HG02973 (cell line): ENCODE data around the gene C1R.
"Not testable (repeated sequence)": the region's sequence is repeated elsewhere in the genome, so short reads cannot be mapped to it uniquely, and the experiment has no call there.

Experiments used
- ATAC-seq: cut with Tn5 transposase; IDR thresholded peaks from one replicate; pipeline ENCODE4 v1.9.1; 2021; ENCODE audit warnings: moderate library complexity; ENCODE audit not compliant: unreplicated experiment

C1R gene

DNA sequence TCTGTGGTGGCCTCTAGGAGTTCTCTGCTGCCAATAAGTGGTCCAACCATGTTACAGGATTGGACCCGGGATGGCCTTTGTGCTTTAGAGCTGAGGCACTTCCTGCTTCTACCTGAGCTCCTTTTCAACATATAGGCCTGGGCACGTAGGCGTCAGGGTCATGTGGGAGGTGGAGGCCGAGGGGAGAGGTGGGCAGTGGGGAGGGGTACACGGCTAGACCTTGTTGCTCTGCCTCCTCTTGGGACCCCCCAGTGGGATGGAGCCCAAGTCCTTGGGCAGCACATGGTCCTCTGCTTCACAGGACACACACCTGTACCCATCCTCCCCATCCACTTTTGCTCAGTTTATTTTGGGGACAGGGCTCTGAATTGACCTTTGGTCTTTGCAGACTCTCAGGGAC is 29.1 kb upstream of the C1R start:
- ATAC-seq, result no peak

DNA sequence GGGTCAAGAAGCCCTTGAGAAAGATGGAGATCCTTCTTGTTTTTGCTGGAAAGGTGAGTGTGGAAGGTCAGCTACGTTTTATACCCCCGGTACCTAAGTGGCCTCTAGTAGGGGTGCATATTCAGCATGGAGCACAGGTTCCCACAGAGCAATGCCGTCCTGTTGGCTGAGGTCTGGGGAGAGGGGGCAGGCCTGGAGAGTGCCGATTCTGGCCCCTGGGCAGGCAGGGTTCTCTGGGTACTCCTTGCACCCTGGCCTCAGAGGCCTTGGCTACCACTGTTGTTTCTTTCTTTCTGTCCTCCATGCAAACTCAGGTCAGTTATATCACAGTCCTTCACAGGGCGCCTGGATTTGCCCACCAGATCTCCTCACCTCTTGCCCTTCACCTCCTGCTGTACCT is 27.9 kb upstream of the C1R start:
- no peak for ATAC-seq

DNA sequence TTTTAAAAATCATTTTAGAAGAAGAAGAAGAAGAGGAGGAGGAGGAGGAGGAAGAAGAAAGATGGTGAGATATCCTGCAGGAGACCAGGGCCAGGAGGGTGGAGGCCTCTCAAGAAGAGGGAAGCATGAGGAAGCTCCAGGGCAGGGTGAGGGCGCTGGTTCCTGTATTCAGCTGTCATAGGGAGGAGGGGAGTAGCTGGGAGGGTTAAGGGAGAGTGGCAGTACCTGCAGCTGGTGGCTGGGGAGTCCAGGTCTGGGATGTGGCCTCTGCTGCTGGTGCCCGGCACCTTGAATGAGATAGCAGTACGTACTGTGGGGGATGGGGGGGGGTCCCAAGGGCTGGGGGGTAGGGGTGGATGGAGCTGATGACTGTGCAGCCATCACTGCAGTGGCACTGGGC is 26.6 kb upstream of the C1R start:
- no peak for ATAC-seq

DNA sequence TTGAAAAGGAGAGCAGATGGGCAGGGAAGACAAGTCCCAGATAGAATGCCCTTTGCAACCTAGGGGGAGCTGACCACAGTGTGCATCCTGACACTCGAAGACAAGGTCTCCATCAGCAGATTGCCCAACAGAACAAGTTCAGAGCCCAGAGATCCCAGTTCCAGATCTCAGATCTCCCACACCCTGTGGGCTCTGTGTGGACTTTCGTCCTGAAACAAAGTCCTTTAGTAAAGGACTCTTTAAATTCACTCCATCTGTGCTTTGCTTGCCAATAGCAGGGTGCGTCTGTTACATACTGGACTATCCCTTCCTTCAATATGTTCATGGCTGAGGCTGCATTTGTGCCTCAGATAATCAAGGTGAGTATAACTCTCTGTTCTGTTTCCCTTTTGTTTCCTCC is 25.4 kb upstream of the C1R start:
- no peak for ATAC-seq

DNA sequence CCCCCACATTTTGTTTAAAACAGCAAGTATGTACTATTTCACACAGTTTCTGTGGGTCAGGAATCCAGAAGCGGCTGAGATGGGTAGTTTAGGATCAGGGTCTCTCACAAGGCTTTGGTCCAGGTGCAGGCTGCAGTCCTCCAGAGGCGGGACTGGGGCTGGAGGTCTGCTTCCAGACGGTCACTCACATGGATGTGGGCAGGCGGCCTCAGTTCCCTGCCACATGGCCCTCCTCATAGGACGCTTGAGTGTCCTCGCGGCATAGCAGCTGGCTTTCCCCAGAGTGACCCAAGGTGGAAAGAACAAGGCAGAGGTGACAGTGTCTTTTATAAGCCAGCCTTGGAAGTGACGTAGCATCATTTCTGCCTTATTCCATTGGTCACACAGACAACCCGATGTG is 24.7 kb upstream of the C1R start:
- ATAC-seq, result no peak

DNA sequence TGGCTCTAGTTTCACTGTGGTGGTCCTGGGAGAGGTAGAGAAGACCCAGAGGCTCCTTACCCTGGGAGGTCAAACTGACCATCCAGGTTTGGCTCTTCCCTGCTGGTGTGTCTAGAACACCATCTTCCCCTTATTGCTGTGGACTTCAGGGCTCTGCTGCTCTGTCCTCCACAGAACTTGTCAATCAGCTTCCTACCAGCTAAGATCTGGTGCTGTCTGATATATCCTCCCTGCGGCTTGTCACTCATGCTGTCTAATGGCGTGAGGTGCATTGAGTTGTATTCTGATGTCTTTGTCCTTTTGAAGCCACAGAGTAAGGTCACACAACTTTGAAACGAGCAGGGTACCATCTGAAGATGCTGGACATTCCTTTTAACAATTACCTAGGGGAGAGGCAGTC is 24.0 kb upstream of the C1R start:
- ATAC-seq, result no peak

DNA sequence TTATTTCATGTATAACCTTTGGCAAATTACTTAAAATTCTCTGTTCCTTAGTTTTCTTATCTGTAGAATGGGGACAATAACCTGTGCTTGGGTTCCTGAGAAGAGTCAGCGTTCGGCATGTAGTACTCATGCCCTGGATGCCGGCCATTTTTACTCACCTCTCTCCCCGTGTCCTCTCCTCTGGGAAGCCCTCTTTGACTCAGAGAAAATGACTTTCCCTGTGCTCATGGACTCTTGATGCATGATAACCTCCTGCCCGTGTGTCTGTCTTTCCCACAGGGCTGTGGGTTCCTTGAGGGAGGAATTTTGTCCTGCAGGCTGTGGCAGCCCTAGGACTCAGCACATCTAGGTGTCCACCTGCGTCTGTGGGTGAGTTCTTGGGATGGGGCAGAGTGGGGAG is 22.6 kb upstream of the C1R start:
- ATAC-seq, result no peak

DNA sequence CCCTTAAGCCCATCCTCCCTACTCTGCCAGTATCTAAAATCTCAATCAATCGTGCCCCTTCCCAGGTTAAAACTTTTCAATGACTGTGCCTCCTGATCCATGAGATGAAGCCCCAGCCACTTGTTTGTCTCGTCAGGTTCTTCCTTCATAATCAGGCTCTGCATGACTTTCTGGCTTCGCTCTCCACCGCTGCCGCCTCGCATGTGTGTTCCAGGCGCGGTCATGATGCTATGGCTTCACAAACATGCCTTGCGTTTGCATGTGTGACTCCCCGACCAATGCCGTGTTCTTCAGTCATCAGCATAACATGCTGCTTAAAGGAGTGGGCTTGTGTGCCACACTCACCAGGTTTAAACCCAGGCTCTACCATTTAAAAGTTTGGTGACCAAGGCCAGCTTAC is 21.8 kb upstream of the C1R start:
- ATAC-seq, result no peak

DNA sequence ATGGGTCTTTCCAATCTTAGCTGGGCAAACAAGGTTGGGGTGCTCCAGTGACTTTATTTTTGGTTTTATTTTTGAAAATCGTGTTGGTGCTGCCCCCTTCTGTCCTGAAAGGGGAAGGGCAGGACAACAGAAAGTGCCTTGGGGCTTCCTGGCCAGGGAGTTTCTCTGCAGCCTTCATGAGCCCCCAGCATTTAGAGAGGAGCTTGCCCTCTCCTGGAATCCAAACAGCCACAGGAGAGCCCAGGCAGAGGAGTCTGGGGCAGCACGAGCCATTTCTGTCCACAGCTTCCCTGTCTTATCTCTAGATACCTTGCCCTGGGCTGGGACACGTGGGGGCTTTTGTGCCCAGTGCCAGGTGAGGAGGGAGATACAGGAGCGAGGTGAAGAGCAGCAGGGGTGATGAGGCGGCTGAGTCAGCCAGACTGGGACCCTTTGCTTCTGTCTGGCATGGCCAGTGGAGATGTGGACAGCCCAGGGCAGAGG is 21.2 kb upstream of the C1R start:
- ATAC-seq, result no peak

DNA sequence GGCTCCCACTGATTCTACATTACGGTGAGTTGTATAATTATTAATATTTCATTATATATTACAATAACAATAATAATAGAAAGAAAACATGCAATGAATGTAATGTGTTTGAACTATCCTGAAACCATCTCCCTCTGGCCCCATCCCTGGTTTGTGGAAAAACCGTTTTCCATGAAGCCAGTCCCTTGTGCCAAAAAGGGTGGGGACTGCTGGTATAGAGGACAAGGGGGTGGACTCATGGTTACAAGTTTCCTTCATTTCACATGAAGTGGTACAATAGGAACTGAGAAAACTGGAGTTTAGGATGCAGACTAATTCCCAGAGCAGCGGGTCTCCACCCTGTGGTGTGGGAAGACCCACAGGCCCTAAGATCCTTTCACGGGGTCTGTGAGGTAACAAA is 19.8 kb upstream of the C1R start:
- ATAC-seq, result no peak

DNA sequence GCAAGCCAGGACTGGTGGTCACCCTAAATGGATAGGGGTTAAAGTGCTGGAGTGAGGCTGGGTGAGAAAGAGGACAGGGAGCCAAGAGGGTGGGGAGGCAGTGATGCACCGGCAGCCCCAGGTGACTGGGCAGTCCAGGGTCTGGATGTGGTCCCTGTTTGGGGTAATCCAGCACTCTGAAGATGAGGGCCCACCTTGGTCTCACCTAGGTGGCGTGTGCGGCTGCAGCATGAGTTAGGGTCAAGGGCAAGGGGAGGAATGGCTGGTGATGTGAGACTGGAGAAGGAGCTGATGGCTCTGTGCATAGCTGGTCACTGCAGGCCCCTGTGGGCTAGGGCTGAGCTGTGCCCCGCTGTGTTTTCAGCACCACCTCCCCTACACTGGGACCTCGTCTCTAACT is 18.4 kb upstream of the C1R start:
- ATAC-seq, result no peak

DNA sequence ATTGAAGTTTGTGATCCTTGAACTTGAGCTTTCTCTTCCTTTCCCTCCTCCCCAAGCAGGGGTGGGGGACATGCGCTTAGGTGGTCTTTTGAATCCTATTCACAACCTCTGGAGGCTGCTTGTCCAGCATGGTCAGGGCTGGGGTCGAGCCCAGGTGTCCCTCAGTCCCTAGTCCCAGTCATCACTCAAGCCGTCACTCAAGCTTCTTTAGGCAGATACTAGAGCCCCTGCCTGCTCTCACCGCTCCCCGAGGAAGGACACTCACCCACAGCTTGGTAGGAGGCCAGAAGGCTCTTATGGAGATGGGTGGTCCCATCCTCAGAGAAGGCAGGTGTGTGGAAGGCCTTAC is 17.3 kb upstream of the C1R start:
- ATAC-seq, result no peak

DNA sequence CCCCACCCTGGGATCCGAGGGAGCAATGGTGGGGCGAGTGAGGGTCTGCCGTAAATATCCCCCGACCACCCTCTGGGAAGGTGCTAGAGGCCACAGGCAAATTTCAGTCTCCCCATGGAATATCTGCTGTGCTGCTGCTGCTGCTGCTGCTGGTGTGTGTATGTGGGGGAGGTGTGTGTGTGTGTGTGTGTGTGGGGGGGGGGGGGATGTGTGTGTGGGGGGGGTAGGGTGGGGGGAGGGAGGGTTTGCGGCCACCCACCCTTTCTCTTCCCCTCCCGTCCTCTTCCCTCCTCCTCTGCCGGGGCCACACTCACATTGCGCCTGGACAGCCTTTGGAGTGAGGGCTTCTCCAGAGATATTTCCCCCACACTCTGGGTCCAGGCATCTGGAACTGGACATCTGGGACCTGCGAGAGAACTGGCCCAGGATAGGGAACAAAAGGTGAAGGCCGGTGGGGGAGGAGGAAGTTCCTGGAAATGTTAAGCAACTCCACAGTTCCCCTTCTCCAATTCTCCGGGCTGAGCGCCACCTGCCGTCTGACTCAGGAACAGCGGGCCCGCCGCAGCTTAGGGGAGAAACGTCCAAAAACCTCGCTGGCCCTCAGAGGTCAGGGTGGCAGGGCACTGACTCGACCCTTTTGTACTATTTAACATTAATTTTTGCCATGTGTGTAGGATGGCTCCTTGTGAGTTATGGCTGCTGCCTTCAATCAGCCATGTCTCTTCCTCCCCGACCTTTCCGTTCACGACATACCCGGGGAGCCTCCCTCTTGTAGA is 16.7 kb upstream of the C1R start, which contains the start of gene C1RL:
C1RL (minus strand) TSS at position 419 of the 776 bp plus-strand sequence; CDS start at position 385, 34 bp downstream.
- ATAC-seq, result no peak

DNA sequence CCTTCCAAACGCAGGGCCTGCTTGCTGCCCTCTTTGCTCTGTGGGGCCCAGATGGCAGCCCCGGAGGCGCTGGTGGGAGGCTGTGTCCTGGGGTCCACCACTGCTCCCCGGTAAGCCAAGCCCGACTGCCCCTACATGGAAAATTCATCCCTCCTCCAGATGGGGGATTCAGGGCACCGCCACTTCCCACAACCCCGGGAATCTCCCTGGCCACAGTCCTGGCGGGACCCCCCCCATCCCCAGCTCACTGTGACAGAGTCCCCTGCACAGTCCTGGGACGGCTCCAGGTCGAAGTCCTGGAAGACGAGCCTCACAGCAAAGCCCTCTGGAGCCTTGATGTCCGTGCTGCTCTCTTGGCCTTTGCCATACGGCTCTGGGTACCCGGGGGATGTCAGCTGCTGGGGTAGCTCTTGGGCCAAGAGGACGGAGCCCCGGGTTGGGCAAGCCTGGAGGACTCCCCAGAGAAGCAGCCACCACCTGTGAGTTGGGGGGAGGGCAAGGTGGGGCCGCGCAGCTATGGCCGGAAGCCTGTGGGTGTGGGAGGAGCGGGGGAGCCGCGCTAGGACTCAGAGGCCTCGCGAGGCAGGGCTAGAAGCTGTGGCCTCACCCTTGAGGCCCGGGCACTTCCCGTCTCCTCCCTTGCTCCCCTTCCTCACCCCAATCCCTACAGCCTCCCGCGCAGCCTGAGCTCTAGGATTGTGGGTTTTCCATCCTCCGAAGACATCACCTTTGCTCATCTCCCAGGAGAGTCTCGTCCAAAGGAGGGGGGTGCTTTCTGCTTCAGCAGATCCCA is 16.0 kb upstream of the C1R start:
- ATAC-seq, result peak; percentile 85

DNA sequence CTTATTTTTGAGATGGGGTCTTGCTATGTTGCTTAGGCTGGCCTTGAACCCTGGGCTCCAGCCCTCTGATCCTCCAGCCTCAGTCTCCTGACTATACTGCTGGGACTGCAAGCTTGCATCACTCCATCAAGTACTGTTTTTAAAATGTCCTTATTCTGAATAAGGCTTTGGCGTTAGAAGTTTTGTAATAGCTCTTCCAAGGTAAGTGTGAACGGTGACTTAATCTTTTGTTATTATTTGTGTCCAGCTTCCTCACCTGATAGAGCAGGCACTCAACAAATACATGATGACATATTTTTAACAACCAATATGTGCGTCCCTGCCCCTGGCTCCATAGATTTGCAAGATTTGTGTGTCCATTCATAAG is 15.4 kb upstream of the C1R start:
- ATAC-seq, result no peak

DNA sequence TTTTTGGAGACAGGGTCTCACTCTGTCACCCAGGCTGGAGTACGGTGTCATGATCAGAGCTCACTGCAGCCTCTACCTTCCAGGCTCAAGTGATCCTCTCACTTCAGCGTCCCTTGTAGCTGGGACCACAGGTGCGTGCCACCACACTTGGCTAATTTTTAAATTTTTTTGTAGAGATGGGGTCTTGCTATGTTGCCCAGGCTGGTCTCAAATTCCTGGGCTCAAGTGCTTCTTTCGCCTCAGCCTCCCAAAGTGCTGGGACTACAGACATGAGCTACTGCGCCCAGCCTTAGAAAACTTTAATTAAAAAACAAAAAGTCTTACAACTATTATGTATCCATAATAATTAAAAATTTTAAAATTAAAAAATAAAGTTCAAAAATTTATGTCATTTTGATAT is 14.9 kb upstream of the C1R start:
- ATAC-seq, result not testable (repeated sequence)

DNA sequence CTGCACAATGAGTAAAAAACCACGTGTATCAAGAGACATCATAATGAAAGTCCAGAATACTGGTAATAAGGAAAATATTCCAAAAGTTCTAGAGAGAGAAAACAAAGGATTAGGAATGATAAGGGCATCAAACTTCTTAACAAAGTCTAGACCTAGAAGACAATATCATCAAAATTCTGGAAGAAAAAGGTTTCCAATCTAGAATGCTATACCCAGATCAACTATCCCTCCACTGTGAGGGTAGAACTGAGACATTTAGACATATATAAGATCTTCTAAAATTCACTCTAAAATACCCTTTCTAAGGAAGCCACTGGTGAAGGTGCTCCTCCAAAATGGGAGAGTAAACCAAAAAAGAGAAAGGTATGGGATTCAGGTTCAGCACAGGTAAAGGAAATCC is 13.8 kb upstream of the C1R start:
- no peak for ATAC-seq

DNA sequence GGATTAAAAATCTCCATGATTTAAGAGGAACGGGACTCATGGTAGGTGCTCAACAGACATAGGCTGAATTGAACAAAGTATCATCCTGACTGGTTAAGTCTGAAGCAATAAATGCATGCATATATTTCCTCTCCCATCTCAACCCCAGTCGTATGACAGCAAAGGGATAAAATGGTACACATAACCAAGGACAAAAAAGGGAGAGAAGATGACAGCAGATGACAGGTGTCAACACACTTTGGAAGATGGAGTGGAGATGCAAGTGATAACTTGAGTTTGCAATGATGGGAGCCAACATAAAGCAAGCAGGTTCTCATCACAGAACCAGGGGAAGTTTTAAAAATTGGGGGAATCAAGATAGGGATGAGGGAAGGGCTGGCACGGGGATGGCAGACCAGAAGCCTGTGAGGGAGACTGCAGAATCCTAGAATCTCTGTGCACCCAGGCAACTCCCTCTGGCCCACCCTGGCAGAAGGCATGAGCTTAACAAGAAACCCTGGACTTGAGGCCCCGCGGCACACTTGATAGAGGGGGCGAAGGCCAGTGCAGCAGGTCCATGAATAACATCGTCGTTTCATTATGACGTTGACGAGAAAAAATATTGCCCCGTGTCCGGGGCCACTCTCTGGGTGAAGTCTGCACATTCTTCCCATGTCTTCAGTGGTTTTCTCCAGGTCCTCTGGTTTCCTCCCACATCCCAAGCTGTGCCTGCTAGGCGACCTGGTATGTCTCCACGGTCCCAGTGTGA is 11.8 kb upstream of the C1R start:
- no peak for ATAC-seq

DNA sequence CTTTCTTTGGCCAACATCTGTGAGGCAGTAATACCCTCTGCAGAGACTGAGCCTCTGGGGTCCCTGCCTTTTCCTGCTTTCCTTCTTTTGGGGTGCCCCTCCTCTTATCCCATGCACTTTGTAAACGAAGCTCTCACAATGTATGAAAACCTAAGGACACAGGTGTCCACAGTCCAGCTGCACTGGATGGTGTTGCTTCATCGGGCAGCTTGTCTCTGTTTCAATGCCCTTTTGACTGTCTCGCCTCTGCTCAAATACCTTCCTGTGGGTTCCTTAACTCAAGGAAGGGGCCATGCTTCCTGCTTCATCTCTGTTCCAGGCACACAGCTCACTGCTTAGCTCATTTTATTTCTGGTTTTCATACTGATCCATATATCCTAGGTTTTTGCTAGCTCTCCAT is 10.3 kb upstream of the C1R start:
- ATAC-seq, result no peak

DNA sequence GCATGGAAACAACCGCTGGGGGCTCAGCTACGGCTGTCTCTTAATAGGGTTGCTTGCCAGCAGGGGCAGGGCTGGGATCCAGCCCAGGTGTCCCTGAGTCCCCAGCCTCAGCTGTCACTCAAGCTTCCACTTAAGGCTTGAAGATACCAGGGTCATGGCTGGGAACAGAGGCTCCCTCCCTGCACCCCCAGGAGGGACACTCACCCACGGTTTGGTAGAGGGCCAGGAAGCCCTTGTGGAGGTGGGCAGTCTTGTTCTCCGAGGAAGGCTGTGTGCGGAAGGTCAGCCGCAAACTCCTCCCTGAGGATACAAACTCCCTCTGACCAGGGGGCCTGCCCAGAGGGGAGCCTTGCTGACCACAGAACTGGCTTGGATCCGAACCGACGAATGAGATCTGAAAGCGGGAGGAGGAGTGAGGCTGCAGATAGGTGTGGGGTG is 9.5 kb upstream of the C1R start:
- ATAC-seq, result no peak

DNA sequence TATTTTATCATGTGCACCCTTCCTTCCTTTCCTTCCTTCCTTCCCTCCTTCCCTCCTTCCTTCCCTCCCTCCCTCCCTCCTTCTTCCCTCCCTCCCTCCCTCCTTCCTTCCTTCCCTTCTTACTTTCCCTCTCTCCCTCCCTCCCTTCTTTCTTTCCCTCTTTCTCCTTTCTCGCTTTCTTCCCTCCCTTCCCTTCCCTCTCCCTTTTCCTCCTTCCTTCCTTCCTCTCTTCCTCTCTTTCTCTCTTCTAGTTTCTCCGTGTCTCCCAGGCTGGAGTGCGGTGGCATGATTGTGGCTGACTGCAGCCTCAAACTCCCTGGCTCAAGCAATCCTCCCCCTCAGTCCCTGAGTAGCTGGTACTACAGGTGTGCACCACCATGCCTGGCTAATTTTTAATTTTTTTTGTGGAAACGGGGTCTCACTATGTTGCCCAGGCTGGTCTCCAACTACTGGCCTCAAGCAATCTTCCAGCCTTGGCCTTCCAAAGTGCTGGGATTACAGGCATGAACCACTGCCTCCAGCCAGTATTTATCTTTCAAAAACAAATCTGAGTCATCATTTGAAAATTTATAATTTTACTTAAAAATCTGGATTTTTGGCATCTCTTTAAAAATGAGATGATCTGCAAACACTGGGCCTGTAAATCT is 8.9 kb upstream of the C1R start:
- ATAC-seq, result no peak
